ENCODE results near the gene GPR156.

Gene GPR156

GRCh38 chr3:120280026-120280425 is 5.0 kb downstream of the GPR156 start:
- no peak for DNase-seq (ENCODE audit: low spot score)

GRCh38 chr3:120276767-120277166 is 8.3 kb downstream of the GPR156 start:
- no peak for DNase-seq (ENCODE audit: low spot score)
- in situ Hi-C loops (cut with MboI; ENCODE audit: low pct_unique_long_range_greater_than_20kb, low sequenced_read_pairs, unreplicated experiment) = no loop called here
- TF ChIP-seq CTCF (IDR thresholded peaks at IDR 0.05; ENCODE audit: extremely low read depth, insufficient read depth, missing control alignments) = no peak

More at GRCh38 chr3:120280026-120280425, 5.0 kb downstream of the GPR156 start:
- no peak for TF ChIP-seq CTCF (IDR thresholded peaks at IDR 0.05; ENCODE audit: extremely low read depth, insufficient read depth, missing control alignments)
- in situ Hi-C loops (cut with MboI; ENCODE audit: low pct_unique_long_range_greater_than_20kb, low sequenced_read_pairs, unreplicated experiment) = no loop called here

GRCh38 chr3:120275618-120276017 is 9.4 kb downstream of the GPR156 start:
- in situ Hi-C loops (cut with MboI; ENCODE audit: low pct_unique_long_range_greater_than_20kb, low sequenced_read_pairs, unreplicated experiment) = no loop called here
- no peak for DNase-seq (ENCODE audit: low spot score)

GRCh38 chr3:120274739-120275167 is 10.3 kb downstream of the GPR156 start:
- no peak for DNase-seq (ENCODE audit: low spot score)
- in situ Hi-C loops (cut with MboI; ENCODE audit: low pct_unique_long_range_greater_than_20kb, low sequenced_read_pairs, unreplicated experiment) = loop anchor here (25.0 kb wide), 1 partner anchor 513 kb away; no protein-coding TSS in a partner anchor
- no peak for TF ChIP-seq CTCF (IDR thresholded peaks at IDR 0.05; ENCODE audit: extremely low read depth, insufficient read depth, missing control alignments)

More at GRCh38 chr3:120275618-120276017, 9.4 kb downstream of the GPR156 start:
- no peak for TF ChIP-seq CTCF (IDR thresholded peaks at IDR 0.05; ENCODE audit: extremely low read depth, insufficient read depth, missing control alignments)

- in situ Hi-C loops (cut with MboI; ENCODE audit: low pct_unique_long_range_greater_than_20kb, low sequenced_read_pairs, unreplicated experiment) = loop anchor here (25.0 kb wide), 1 partner anchor 515 kb away; no protein-coding TSS in a partner anchor
- no peak for DNase-seq (ENCODE audit: low spot score)
- no peak for TF ChIP-seq CTCF (IDR thresholded peaks at IDR 0.05; ENCODE audit: extremely low read depth, insufficient read depth, missing control alignments)
These were observed 12.7 kb downstream of the GPR156 start for GRCh38 chr3:120272286-120272685.

GRCh38 chr3:120265989-120266388 is 19.0 kb downstream of the GPR156 start:
- no peak for TF ChIP-seq CTCF (IDR thresholded peaks at IDR 0.05; ENCODE audit: extremely low read depth, insufficient read depth, missing control alignments)
- in situ Hi-C loops (cut with MboI; ENCODE audit: low pct_unique_long_range_greater_than_20kb, low sequenced_read_pairs, unreplicated experiment) = loop anchor here (25.0 kb wide), 1 partner anchor 521 kb away; no protein-coding TSS in a partner anchor
- DNase-seq (ENCODE audit: low spot score) = no peak
